ENCODE results near the gene LMO7. TPM values are rescaled to one million over a fixed set of nuclear protein-coding genes. Genes with fewer than 3 reads are reported as not detected.
A peak's percentile ranks its signal among the peaks of the same experiment; 100 is the strongest.

Gene LMO7
- total RNA-seq, 1 donor from 2014 or later, result 60.8 TPM

- H3K27me3 Mint-ChIP-seq (ENCODE audit: low read depth), result no peaks in the 10 kb centered on the region
- peaks cover 14% of the 10 kb centered on the region for H3K36me3 Mint-ChIP-seq
- H3K27ac Mint-ChIP-seq, result no peak overlapping the region
- peaks cover 7% of the 10 kb centered on the region for H3K9me3 Mint-ChIP-seq
- peaks cover 50% of the 10 kb centered on the region for H3K4me1 Mint-ChIP-seq
- TF ChIP-seq CTCF (IDR thresholded peaks at IDR 0.05; ENCODE audit: unreplicated experiment), result no peak
- H3K4me3 Mint-ChIP-seq, result no peak overlapping the region
- DNase-seq (ENCODE audit: low spot score in 2 of 2, unreplicated experiment in 2 of 2), result no peak
These were observed 28.7 kb upstream of the LMO7 start for GRCh38 chr13:75607447-75607846.

- peaks cover 25% of the 10 kb centered on the region for H3K9me3 Mint-ChIP-seq
- no peak overlapping the region for H3K4me3 Mint-ChIP-seq
- no peak for TF ChIP-seq CTCF (IDR thresholded peaks at IDR 0.05; ENCODE audit: unreplicated experiment)
- H3K4me1 Mint-ChIP-seq, result peaks cover 53% of the 10 kb centered on the region
- no peaks in the 10 kb centered on the region for H3K27me3 Mint-ChIP-seq (ENCODE audit: low read depth)
- DNase-seq (ENCODE audit: low spot score in 2 of 2, unreplicated experiment in 2 of 2), result no peak
- peaks cover 31% of the 10 kb centered on the region for H3K36me3 Mint-ChIP-seq
- peak overlapping the region; percentile 26 for H3K27ac Mint-ChIP-seq
These were observed 25.7 kb upstream of the LMO7 start for GRCh38 chr13:75610466-75610865.

- H3K27me3 Mint-ChIP-seq (ENCODE audit: low read depth), result no peaks in the 10 kb centered on the region
- peaks cover 34% of the 10 kb centered on the region for H3K36me3 Mint-ChIP-seq
- H3K4me3 Mint-ChIP-seq, result no peak overlapping the region
- H3K4me1 Mint-ChIP-seq, result peaks cover 41% of the 10 kb centered on the region
- no peak for TF ChIP-seq CTCF (IDR thresholded peaks at IDR 0.05; ENCODE audit: unreplicated experiment)
- no peak for DNase-seq (ENCODE audit: low spot score in 2 of 2, unreplicated experiment in 2 of 2)
- peak overlapping the region; percentile 33 for H3K27ac Mint-ChIP-seq
- peaks cover 28% of the 10 kb centered on the region for H3K9me3 Mint-ChIP-seq
These were observed 23.8 kb upstream of the LMO7 start for GRCh38 chr13:75612354-75612753.

- H3K27ac Mint-ChIP-seq, result no peak overlapping the region
- peaks cover 37% of the 10 kb centered on the region for H3K4me1 Mint-ChIP-seq
- DNase-seq (ENCODE audit: low spot score in 2 of 2, unreplicated experiment in 2 of 2), result no peak
- no peak for TF ChIP-seq CTCF (IDR thresholded peaks at IDR 0.05; ENCODE audit: unreplicated experiment)
- peaks cover 36% of the 10 kb centered on the region for H3K36me3 Mint-ChIP-seq
- H3K9me3 Mint-ChIP-seq, result peaks cover 23% of the 10 kb centered on the region
- H3K4me3 Mint-ChIP-seq, result no peak overlapping the region
- no peaks in the 10 kb centered on the region for H3K27me3 Mint-ChIP-seq (ENCODE audit: low read depth)
These were observed 18.9 kb upstream of the LMO7 start for GRCh38 chr13:75617230-75617629.

GRCh38 chr13:75618308-75618707 lies 17.8 kb upstream of the LMO7 start:
- TF ChIP-seq CTCF (IDR thresholded peaks at IDR 0.05; ENCODE audit: unreplicated experiment), result no peak
- Mint-ChIP-seq H3K27me3 (ENCODE audit: low read depth) (no peaks in the 10 kb centered on the region), H3K9me3 (peaks cover 12% of the 10 kb centered on the region), H3K4me1 (peaks cover 36% of the 10 kb centered on the region), H3K4me3 (no peak overlapping the region), H3K36me3 (peaks cover 26% of the 10 kb centered on the region), H3K27ac (peak overlapping the region; percentile 4)
- DNase-seq (ENCODE audit: low spot score in 2 of 2, unreplicated experiment in 2 of 2), result no peak

GRCh38 chr13:75620020-75620419 lies 16.1 kb upstream of the LMO7 start:
- Mint-ChIP-seq H3K4me1 (peaks cover 36% of the 10 kb centered on the region), H3K9me3 (peaks cover 6% of the 10 kb centered on the region), H3K36me3 (peaks cover 26% of the 10 kb centered on the region), H3K27me3 (ENCODE audit: low read depth) (no peaks in the 10 kb centered on the region), H3K27ac (peak overlapping the region; percentile 60), H3K4me3 (no peak overlapping the region)
- DNase-seq (ENCODE audit: low spot score in 2 of 2, unreplicated experiment in 2 of 2), result no peak
- TF ChIP-seq CTCF (IDR thresholded peaks at IDR 0.05; ENCODE audit: unreplicated experiment), result no peak

Data from mesothelial cell of epicardium (in vitro differentiated cells).